ENCODE results near the gene UVSSA. TPM values are rescaled to one million over a fixed set of nuclear protein-coding genes. Genes with fewer than 3 reads are reported as not detected.
A peak's percentile ranks its signal among the peaks of the same experiment; 100 is the strongest.

UVSSA gene
- total RNA-seq, 1 donor from 2014 or later: 18.6 TPM

GRCh38 chr4:1345903-1346780, 866 bp upstream of the UVSSA start:
- ATAC-seq (peak; percentile 8), DNase-seq (ENCODE audit: low spot score) (no peak)

GRCh38 chr4:1347410-1347864, 429 bp downstream of the UVSSA start:
- ATAC-seq: peak; percentile 43
- DNase-seq (ENCODE audit: low spot score): peak; percentile 75

- DNase-seq (ENCODE audit: low spot score) (no peak), ATAC-seq (no peak)
Measured at GRCh38 chr4:1348014-1348513, 1.1 kb downstream of the UVSSA start.

GRCh38 chr4:1348746-1349145, 1.7 kb downstream of the UVSSA start:
- DNase-seq (ENCODE audit: low spot score): no peak
- ATAC-seq: no peak

GRCh38 chr4:1349359-1350168, 2.6 kb downstream of the UVSSA start:
- no peak for ATAC-seq
- DNase-seq (ENCODE audit: low spot score): no peak

- no peak for ATAC-seq
- no peak for DNase-seq (ENCODE audit: low spot score)
Measured at GRCh38 chr4:1350169-1350520, 3.1 kb downstream of the UVSSA start.

- DNase-seq (ENCODE audit: low spot score): peak; percentile 82
- ATAC-seq: peak; percentile 63
Measured at GRCh38 chr4:1351854-1352566, 5.0 kb downstream of the UVSSA start.

GRCh38 chr4:1352567-1352900, 5.5 kb downstream of the UVSSA start:
- ATAC-seq (no peak), DNase-seq (ENCODE audit: low spot score) (no peak)

- no peak for DNase-seq (ENCODE audit: low spot score)
- no peak for ATAC-seq
Measured at GRCh38 chr4:1353186-1354055, 6.4 kb downstream of the UVSSA start.

GRCh38 chr4:1354136-1354982, 7.4 kb downstream of the UVSSA start:
- ATAC-seq: no peak
- no peak for DNase-seq (ENCODE audit: low spot score)

GRCh38 chr4:1354983-1355275, 7.9 kb downstream of the UVSSA start:
- no peak for DNase-seq (ENCODE audit: low spot score)
- no peak for ATAC-seq

GRCh38 chr4:1355378-1355777, 8.4 kb downstream of the UVSSA start:
- ATAC-seq: no peak
- DNase-seq (ENCODE audit: low spot score): no peak

- no peak for DNase-seq (ENCODE audit: low spot score)
- ATAC-seq: peak; percentile 51
Measured at GRCh38 chr4:1356181-1356998, 9.4 kb downstream of the UVSSA start.

- ATAC-seq (no peak), DNase-seq (ENCODE audit: low spot score) (no peak)
Measured at GRCh38 chr4:1357356-1358248, 10.6 kb downstream of the UVSSA start.

- no peak for DNase-seq (ENCODE audit: low spot score)
- ATAC-seq: no peak
Measured at GRCh38 chr4:1358421-1359143, 11.6 kb downstream of the UVSSA start.

GRCh38 chr4:1359144-1359501, 12.1 kb downstream of the UVSSA start:
- no peak for ATAC-seq
- DNase-seq (ENCODE audit: low spot score): no peak

- ATAC-seq (no peak), DNase-seq (ENCODE audit: low spot score) (no peak)
Measured at GRCh38 chr4:1359976-1360375, 13.0 kb downstream of the UVSSA start.

Measured in left lobe of liver (tissue), 2 donors.